Measurements from ENCODE around the gene CRIP2.

Gene CRIP2

DNA sequence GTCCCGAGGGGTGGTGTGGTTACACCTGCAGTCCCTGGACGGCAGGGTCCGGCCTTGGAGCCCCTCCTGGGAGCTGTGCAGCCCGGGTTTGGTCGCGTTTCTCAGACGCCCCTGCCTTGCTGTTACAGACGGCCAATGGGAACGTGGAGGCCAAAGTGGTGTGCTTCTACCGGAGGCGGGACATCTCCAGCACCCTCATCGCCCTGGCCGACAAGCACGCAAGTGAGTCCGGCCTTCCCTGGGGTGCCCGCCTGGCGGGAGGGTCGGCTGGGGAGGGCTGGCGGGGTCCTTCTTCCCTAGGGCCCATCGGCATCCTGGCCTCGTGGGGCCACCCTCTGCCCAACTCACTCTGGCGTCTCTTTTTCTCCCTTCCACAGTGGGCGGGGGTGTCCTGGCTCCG lies 29.3 kb upstream of the CRIP2 start:
- no peak for DNase-seq

DNA sequence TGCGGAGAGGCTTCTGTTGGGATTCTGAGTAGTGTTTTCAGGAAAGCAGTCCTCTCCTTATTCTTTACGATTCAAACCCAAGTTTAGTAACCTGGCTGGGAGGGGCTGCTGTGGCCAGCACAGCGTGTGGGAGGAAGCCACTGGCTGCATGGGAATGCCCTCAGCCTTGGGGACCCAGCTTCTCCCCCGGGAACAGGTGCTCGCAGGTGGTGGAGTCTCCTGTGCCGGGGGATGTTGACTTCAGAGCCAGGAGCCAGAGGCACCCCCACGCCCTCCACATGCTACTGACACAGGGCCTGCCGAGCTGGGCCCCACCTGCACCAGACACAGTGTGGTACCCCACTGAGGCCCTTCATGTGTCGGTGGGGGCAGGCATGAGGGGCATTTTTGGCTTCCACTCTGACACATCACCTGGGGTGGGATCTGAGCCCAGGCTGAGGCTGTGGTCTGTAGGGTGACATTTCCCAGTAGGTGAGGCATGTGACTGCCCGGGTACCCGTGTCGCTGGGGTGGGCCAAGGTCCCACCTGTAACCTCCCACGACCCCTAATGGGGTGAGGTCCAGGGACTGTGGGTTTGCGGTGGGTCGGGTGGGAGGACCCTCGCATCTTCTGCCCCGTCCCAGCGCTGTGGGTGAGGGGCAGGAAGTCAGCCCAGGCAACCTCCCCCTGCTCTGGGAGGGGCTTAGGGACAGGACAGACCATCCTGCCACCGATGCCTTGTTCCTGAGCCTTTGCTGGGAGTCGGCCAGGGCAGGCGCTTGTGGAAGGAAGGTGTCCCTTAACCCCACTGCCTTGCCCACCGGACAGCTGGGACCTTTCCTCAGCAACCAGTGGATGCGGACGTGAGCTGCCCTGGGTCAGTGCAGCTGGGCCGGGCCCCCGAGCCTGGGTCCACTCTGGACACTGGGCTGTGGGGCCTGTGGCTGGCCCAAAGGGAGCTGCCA lies 28.4 kb upstream of the CRIP2 start:
- no peak for DNase-seq

DNA sequence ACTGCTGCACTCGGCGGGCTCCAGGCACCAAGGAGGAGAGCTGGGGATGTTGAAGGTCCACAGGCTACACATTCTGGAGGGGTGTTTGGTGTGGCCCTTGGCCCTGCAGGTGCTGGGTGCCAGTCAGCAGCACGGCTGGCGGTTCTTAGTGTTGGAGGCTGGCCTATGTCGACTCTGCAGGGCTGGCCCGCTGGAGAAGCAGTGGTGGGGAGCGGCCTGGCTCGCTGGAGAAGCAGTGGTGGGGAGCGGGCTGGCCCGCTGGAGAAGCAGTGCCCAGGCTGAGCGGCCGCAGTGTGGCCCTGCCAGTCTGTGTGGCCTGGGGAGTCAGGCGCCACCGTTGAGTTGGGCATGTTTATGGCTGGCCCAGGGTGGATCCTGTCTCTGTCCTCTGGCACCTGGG lies 27.6 kb upstream of the CRIP2 start:
- no peak for DNase-seq

DNA sequence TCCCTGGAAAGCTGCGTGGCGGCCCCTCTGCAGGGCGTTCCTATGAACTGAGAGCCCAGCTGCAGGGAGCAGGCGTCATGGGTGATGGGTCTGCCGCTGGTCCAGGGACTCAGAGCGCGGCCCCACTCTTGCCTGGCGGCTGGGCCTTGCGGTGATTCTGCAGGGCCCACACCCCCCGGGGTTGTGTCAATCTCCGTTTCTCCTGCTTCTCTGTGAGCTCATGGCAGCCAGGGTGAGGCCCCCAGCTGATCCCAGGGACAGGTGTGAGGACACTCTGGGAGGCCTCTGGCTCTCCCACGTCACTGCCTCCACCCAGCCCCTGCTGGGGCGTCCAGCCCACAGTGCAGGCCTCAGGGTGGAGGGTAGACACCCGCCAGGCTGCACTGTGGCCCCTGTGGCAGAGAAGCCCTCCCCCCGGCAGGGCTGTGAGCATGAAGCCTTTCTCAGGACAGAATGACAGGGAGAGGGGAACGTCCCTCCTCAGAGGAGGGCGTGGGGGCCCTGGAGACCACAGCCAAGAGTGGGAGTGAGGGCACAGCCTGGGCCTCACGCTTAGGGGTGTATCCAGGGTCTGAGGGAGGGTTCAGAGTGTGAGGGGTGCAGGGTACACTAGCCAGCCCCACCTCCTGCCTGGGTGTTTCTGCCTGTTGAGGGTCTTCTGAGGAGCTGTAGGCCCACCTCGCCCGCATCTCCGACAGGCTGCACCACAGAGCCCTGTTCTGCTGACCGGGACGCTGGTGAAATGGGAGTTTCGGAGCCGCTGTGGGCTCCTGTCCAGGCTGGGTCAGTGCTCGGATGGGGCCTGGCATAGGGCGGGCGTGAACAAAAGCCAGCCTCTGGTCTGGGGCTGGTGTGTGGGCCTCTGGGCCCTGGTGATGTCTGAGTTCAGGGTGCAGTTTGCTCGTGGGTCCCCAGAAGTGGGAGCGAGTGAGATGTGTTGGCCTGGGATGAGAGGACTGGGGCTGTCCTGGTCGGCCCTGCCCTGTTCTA lies 26.7 kb upstream of the CRIP2 start:
- DNase-seq, result no peak

DNA sequence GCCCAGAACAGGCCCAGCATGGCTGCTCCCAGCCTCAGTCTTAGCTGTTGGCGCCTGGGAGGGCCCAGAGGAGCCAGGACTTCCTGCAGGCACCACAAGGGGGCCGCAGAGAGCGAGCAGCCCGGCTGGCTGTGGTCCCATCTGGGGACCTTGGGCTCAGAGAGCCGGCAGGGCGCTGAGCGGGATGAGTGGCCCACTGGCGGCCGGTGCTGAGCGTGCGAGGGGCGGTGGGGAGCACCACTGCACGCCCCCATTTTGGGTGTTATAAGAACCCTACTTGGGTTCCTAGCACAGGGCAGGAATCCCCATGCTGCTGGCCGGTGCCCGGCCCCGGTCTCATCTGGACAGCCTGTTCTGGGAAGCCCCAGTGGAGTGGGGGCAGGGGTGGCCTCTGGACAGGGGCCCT lies 25.9 kb upstream of the CRIP2 start:
- DNase-seq, result no peak

DNA sequence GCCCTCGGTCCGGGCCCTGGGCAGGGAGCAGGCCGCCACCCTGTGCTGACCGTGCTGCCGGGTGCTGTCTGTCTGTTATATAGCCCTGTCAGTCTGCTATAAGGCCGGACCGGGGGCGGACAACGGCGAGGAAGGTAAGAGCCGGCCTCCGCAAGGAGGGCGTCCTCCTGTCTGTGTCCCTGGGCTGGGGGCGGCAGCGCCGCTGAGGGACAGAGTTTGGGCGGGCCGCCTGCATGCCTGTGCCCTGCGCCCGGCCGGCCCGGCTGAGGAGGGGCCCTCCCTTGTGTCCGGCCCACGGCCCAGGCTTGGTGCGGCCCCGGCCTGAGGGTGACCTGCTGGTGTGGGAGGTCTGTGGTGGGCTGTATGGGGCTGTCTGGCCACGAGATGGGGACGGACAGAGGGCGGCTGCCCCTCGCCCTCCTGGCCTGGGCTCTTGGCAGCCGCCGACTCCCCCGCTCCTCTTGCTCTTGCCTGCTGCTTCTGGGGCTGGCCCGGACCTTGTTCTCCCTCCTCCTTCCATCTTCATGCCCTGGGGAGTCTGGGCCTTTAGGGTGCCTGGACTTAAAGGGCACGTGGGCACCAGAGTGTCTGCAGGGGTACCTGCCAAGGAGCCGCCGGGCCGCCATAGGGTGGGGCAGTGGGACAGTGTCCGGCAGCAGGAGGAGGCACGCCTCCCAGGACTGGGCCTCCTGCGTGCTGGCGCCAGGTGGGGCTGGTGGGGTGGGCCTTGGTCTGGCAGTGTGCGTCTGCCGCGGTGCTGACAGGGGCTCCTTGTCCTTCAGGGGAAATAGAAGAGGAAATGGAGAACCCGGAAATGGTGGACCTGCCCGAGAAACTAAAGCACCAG lies 25.1 kb upstream of the CRIP2 start:
- DNase-seq, result no peak

DNA sequence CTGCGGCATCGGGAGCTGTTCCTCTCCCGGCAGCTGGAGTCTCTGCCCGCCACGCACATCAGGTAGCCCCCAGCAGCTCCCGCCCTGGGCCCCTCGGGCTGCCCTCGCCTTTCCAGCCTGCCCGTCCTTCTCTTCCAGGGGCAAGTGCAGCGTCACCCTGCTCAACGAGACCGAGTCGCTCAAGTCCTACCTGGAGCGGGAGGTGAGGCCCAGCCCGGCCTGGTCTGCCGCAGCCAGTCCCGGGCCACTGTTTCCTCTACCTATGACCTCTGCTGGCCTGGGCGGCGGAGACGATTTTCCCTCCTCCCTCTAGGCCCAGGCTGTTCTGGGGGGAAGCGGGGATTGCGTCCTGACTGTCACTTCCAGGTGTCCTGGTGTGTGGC lies 24.5 kb upstream of the CRIP2 start:
- no peak for DNase-seq

DNA sequence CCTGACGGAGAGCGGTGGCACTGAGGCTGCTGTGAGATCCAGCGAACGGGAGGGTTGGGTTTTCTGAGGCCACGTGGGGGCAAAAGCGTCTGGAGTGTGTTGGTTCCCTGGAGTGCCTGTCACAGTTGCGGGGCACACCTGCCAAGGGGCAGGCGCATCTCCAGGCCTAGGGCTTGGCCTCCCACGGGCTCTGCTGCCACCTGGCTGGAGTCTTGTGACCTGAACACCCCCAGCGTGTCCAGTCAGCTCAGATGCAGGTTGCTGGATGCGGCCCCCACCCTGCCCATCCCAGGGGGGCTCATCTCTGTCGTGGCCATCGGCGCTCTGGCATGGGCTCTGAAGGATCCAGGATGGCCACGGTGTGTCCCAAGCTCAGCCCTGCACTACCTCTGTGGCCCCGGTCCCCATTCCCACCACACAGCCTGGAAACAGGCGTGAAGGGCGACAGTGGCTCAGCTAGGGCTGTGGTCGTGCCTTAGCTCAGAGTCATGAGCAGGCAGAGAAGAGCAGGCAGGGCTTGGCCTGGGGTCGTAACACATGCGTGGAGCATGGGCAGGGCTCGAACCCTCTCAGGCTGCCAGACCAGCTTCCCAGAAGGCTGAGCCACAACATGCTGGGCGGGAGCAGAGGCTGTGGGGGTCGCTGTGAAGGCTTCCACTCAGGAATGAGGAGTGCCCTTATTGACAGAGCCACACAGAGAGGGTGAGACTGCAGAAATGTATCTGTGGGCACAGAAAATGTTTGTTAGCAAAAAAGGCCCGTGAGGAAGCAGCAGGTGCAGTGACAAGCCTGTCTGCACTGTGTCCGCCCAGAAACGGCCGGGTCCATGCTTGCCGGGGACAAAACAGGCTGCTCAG lies 23.5 kb upstream of the CRIP2 start:
- no peak for DNase-seq

DNA sequence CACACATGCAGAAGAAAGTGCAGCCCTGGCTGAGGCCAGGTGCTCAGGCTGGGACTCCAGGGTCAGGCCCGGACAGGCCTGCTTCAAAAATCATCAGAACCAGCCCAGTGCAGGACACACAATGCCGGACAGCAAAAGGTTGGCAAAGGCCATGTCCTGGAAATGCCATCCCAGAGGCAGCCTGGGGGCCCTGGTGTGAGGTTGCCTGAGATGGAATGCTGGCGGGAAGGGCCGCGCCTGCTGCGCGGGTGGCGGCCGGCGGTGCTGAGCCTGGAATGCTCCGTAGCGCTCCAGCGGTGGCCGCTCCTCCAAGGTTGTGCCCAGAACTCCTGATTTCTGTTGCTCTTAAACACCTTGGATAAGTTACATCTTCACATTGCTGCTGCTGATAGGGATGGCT lies 21.7 kb upstream of the CRIP2 start:
- no peak for DNase-seq

DNA sequence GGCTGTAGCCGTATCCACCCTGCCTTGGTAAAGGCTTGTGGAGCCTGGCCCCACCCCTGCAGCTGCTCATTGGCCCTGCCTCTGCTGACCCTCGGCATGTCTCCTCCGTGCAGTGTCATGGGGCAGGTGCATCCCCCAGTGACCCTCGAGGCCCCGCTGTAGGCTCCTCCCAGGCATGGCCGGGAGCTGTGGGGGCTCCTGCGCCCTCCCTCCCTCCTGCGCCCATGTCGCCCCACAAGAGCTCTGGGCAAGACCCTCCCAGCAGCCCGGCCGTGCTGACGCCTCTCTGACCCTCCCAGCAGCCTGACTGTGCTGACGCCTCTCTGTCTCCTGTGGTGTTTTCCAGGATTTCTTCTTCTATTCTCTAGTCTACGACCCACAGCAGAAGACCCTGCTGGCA lies 20.8 kb upstream of the CRIP2 start:
- no peak for DNase-seq

DNA sequence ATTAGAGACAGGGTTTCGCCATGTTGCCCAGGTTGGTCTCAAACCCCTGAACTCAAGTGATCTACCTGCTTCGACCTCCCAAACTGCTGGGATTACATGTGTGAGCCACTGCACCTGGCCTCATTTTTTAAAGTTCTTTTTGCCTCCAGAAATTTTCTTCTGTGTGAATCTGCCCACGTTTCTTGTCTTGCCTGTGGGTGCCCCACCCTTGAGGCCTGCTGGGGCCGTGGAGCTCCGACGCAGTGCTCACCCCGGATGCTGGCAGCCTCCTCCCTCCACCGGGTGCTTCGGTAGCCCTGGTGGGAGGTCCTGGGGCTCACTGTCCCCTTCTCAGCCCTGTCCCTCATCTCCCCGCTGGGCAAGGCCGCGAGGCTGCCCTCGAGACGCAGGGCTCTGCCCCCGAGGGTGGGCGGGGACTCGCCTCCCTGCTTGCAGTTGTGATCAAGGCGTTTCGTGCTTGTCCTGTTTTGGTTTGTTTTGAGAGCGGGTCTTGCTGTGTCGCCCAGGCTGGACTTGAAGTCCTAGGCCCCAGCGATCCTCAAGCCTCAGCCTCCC lies 19.5 kb upstream of the CRIP2 start:
- no peak for DNase-seq

DNA sequence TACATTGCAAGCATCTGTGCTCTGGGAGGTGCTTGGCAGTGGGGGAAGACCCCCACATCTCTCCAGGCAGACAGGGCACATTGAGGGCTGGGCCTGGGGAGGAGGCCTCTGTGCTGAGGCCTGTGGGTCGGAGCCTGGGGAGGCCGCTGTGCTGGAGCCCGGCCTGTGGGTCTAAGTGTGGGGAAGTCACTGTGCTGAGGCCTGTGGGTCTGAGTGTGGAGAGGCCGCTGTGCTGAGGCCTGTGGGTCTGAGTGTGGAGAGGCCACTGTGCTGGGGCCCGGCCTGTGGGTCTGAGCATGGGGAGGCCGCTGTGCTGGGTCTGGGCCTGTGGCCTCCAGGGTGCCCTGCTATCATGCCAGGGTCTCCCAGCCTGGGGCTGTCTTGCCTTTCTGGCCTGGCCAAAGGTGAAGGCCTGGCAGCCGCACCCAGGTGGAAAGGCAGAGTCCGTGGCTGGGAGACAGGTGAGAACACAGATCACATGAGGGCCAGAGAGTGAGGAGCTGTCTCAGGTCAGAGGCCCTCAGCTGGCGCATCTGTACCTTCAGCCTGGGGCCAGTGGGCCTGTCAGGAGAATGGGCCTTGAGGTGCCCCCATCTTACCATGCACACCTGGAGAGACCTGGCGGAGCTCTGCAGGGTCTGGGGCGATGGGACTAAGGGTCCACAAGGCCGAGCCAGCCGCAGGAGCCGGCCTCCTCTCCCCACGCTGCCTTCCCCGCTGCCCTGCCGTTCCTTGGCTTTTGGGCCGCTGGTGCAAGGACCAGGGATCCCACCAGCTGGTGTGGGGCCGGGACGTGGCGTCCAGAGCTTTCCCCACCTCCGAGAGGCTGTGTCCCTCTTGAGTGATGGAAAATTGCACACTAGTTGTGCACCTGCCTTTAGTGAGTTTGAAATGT lies 18.6 kb upstream of the CRIP2 start:
- DNase-seq, result no peak

DNA sequence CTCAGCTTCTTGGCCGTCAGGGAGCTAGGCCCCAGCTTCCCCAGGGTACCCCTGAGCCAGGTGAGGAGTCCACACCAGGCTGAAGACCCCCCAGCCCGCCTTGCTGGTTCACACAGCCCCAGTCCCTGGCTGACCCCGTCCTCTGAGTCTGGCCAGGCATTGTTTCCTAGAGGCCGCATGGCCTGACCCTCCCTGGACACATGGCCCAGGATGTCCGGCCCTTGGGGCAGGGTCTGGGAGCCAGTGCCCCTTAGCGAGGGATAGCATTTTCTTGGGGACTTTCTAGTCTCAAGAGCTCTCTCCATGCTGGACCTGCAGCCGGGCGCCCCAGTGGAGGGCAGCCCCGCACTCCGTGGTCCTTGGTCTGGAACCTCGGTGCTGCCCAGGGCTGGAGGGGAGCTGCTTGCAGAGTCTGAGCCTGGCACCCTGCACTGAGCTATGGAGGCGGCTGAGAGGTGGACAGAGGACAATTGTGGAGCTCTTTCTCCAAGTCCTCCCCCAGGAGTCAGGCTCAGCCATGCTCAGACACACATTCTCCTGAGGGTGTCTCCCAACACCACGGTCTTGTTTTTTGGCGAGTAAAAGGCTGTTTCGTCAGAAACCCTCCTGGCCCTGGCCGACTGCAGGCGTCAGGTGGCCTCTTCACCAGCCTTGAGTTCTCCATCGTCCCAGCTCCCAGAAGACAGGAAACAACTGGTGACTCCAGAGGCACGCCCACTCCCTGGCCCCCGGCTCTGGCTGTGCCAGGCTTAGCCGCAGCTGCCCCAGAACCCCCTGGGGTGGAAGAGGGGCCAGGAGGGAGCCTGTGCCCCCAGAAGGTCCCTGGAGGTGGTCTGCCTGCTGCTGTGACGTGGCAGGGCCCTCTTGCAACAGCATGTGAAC lies 17.6 kb upstream of the CRIP2 start:
- no peak for DNase-seq

DNA sequence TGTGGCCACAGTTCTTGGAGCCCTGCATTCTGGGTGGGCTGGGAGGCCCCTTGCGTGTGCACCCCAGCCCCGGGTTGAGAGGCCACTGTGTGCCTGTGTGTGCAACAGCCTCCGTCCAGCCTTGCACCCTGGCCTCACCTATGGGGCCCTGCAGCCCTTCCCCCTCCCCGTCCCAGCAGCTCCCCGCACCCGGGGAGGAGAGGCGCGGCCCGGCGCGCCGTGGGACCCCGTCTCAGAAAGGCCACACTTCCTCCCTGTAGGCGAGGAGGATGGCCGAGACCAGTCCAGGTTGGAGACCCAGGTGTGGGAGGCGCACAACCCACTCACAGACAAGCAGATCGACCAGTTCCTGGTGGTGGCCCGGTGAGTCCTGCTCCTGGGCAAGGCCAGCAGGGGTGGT lies 16.6 kb upstream of the CRIP2 start:
- no peak for DNase-seq

DNA sequence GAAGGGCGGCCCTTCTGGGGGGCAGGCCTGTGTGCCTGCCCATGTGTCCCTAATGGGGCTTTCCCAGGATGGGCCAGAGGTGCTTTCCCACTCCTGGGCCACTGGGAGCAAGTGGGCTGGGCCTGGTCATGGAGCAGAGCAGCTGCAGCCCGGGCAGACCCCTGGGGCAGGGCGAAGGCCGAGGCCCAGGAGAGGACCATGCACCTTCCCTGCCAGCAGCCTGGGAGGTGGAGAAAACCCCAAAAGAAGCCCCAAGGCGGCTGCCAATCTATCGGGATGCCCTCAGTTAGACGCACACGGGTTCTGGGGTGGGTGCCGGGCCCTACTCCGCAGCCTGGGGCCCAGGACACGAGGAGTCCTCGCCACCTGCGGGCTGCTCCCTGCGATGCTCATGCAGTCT lies 16.1 kb upstream of the CRIP2 start:
- DNase-seq, result no peak

DNA sequence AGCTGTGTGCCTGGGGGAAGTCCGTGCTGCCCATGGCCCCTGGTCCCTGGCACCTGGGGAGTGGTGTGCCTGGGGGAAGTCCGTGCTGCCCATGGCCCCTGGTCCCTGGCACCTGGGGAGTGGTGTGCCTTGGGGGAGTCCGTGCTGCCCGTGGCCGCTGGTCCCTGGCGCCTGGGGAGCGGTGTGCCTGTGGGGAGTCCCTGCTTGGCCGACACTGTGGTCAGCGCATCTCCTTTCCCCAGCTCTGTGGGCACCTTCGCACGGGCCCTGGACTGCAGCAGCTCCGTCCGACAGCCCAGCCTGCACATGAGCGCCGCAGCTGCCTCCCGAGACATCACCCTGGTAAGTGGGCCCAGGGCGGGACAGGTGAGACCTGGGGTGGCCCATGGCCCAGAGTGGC lies 14.5 kb upstream of the CRIP2 start:
- DNase-seq, result no peak

DNA sequence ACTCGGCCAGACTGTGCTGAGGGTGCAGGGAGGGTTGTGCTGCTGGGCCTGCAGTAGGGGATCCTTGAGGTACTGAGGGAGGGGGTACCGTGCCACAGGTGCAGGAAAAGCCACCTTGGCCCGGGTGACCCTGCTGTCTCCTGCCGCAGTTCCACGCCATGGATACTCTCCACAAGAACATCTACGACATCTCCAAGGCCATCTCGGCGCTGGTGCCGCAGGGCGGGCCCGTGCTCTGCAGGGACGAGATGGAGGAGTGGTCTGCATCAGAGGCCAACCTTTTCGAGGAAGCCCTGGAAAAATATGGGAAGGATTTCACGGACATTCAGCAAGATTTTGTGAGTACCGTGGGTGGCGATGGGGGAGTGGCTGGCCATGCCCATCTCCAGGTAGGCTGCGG lies 14.0 kb upstream of the CRIP2 start:
- DNase-seq, result no peak

DNA sequence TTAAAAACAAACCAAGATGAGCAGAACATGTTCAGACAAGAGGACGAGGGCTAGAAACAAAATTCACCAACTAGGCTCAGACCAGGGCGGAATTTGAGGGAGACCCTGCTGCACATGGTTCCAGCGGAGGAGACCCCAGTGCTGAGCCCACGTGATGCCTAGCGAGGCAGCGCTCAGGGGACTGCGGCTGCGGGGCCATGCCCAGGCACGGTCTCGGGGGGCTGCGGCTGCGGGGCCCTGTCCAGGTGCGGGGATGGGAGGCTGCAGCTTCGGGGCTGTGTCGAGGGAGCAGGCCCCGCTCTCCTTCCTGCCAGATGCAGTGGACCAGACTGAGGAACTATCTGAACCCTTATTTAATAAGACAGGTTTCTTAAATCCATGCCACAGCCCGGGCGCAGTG lies 12.7 kb upstream of the CRIP2 start:
- no peak for DNase-seq

DNA sequence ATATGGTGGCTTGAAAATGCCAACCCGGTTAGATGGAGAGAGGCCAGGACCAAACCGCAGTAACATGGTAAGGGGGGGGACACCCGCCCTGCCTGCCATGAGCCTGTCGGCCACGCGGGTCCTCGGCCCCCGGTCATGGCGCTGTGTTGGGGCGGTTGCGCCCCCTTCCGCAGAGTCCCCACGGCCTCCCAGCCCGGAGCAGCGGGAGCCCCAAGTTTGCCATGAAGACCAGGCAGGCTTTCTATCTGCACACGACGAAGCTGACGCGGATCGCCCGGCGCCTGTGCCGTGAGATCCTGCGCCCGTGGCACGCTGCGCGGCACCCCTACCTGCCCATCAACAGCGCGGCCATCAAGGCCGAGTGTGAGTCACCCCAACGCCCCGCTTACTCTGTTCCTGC lies 10.1 kb upstream of the CRIP2 start:
- no peak for DNase-seq

All from NCI-H748 treated with DMSO at 0.1 percent for 48 hours (cell line).